H1 (cell line): ENCODE data around the gene GNAQ. TPM values are rescaled to one million over a fixed set of nuclear protein-coding genes. Genes with fewer than 3 reads are reported as not detected.

Experiments used
- CTCF ChIA-PET: fragments of 300-600 bp; sonication (Branson Sonifier 250); formaldehyde crosslinking; loops from one replicate; lab custom pipeline; 2021; ENCODE audit not compliant: partially characterized antibody; lab: Charles Lee
- POLR2A ChIA-PET: fragments of 300-600 bp; sonication (Branson Sonifier 250); formaldehyde crosslinking; loops from one replicate; lab custom pipeline; 2021; ENCODE audit warnings: inconsistent platforms; ENCODE audit not compliant: partially characterized antibody; lab: Charles Lee
- DNase-seq, 2 experiments: peaks; one replicate each; pipeline versions ENCODE4 v3.0.0 to v3.0.0-alpha.2; 2010 to 2022; ENCODE audit warnings: low spot score in 2 of 2, low read depth in 1 of 2, mixed read lengths in 1 of 2
- FAIRE-seq: peaks from 2 replicates; lab custom pipeline; 2011; peaks lifted over from hg19 to GRCh38; lab: Jason Lieb, UNC
- H2AFZ ChIP-seq: 2 replicates; pipeline ENCODE4 v1.8.1; 2012; ENCODE audit warnings: low read length, inconsistent platforms
- H2AK5ac ChIP-seq: 2 replicates; pipeline ENCODE4 v1.6.1; 2013; ENCODE audit warnings: low read depth, low read length
- H2BK120ac ChIP-seq: replicated peaks from 2 replicates; pipeline ENCODE3; 2013; ENCODE audit warnings: low read depth, low read length, inconsistent platforms
- H2BK12ac ChIP-seq: 2 replicates; pipeline ENCODE4 v1.6.1; 2013; ENCODE audit warnings: low read depth, low read length
- H2BK15ac ChIP-seq: 2 replicates; pipeline ENCODE4 v1.6.1; 2013; ENCODE audit warnings: low read length
- H2BK20ac ChIP-seq: 2 replicates; pipeline ENCODE4 v1.6.1; 2013; ENCODE audit warnings: low read length
- H2BK5ac ChIP-seq: 2 replicates; pipeline ENCODE4 v1.6.1; 2013; ENCODE audit warnings: low read depth, low read length
- H3K14ac ChIP-seq: 2 replicates; pipeline ENCODE4 v1.6.1; 2013; ENCODE audit warnings: inconsistent platforms; ENCODE audit not compliant: insufficient read length
- H3K18ac ChIP-seq: 2 replicates; pipeline ENCODE4 v1.6.1; 2013; ENCODE audit warnings: low read length; ENCODE audit errors: extremely low read depth
- H3K23ac ChIP-seq: 2 replicates; pipeline ENCODE4 v1.6.1; 2013; ENCODE audit warnings: inconsistent platforms; ENCODE audit not compliant: insufficient read length
- H3K23me2 ChIP-seq: 2 replicates; pipeline ENCODE4 v1.6.1; 2013; ENCODE audit warnings: low read depth, low read length
- H3K27ac ChIP-seq: 2 replicates; pipeline ENCODE4 v1.6.1; 2011; ENCODE audit warnings: low read depth, low read length, inconsistent platforms
- H3K27me3 ChIP-seq, 4 experiments: replicated peaks in 1 of 4; 1 replicate in 1 of 4; 2 replicates in 3 of 4; pipeline versions ENCODE4 v1.6.1 to v1.8.1; 2011 to 2013; ENCODE audit warnings: low read length in 3 of 4, mild to moderate bottlenecking in 3 of 4, inconsistent platforms in 2 of 4, mixed read lengths in 2 of 4, moderate library complexity in 1 of 4; ENCODE audit not compliant: control insufficient read depth in 3 of 4, insufficient read depth in 3 of 4; ENCODE audit errors: extremely low read depth in 1 of 4
- H3K36me3 ChIP-seq, 4 experiments: 2 replicates each; pipeline versions ENCODE4 v1.6.1 to v1.8.1; 2011 to 2013; ENCODE audit warnings: mild to moderate bottlenecking in 4 of 4, low read length in 3 of 4, moderate library complexity in 2 of 4, control low read depth in 1 of 4, inconsistent platforms in 1 of 4; ENCODE audit not compliant: insufficient read depth in 4 of 4, control insufficient read depth in 2 of 4
- H3K4ac ChIP-seq: replicated peaks from 2 replicates; pipeline ENCODE3; 2013; ENCODE audit warnings: low read length, low read depth, mixed read lengths, inconsistent platforms; ENCODE audit not compliant: insufficient read length
- H3K4me1 ChIP-seq, 4 experiments: replicated peaks in 1 of 4; 1 replicate in 1 of 4; 2 replicates in 3 of 4; pipeline versions ENCODE4 v1.6.1 to v1.8.1; 2011 to 2013; ENCODE audit warnings: low read length in 3 of 4, inconsistent platforms in 2 of 4, mixed read lengths in 1 of 4; ENCODE audit not compliant: insufficient read depth in 4 of 4, control insufficient read depth in 3 of 4
- H3K4me2 ChIP-seq, 2 experiments: 2 replicates each; pipeline versions ENCODE4 v1.6.1 to v1.8.1; 2011 to 2013; ENCODE audit warnings: low read depth in 2 of 2, low read length in 2 of 2, control low read depth in 1 of 2, inconsistent platforms in 1 of 2, mild to moderate bottlenecking in 1 of 2; ENCODE audit not compliant: insufficient read depth in 1 of 2
- H3K4me3 ChIP-seq, 4 experiments: fragments of 200-600, 300-600 bp in 1 of 4; sonication (generic), shearing (Covaris generic), sonication (Bioruptor Twin) in 1 of 4; 2 replicates each; pipeline versions ENCODE4 v1.5.1 to v1.8.1; 2011 to 2016; ENCODE audit warnings: low read length in 4 of 4, low read depth in 3 of 4, control low read depth in 2 of 4, inconsistent platforms in 2 of 4, mild to moderate bottlenecking in 2 of 4, mixed read lengths in 1 of 4, moderate library complexity in 1 of 4; ENCODE audit not compliant: insufficient read depth in 2 of 4; ENCODE audit errors: extremely low read depth in 1 of 4
- H3K56ac ChIP-seq: replicated peaks from 2 replicates; pipeline ENCODE3; 2013; ENCODE audit warnings: low read depth, mild to moderate bottlenecking, mixed read lengths, low read length, inconsistent platforms; ENCODE audit not compliant: insufficient read length
- H3K79me1 ChIP-seq: 2 replicates; pipeline ENCODE4 v1.6.1; 2013; ENCODE audit warnings: low read depth, low read length, control low read depth
- H3K79me2 ChIP-seq, 2 experiments: 2 replicates each; pipeline versions ENCODE4 v1.6.1 to v1.8.1; 2012 to 2013; ENCODE audit warnings: low read length in 2 of 2, mild to moderate bottlenecking in 2 of 2, inconsistent platforms in 1 of 2; ENCODE audit not compliant: insufficient read depth in 2 of 2, control insufficient read depth in 1 of 2
- H3K9ac ChIP-seq, 4 experiments: replicated peaks in 1 of 4; 1 replicate in 1 of 4; 2 replicates in 3 of 4; pipeline versions ENCODE4 v1.6.1 to v1.8.1; 2011 to 2013; ENCODE audit warnings: low read depth in 3 of 4, low read length in 3 of 4, control low read depth in 2 of 4, mild to moderate bottlenecking in 2 of 4, moderate library complexity in 2 of 4, inconsistent platforms in 1 of 4; ENCODE audit errors: extremely low read depth in 1 of 4
- H3K9me3 ChIP-seq, 2 experiments: 2 replicates each; pipeline versions ENCODE4 v1.6.1 to v1.8.1; 2012 to 2013; ENCODE audit warnings: mild to moderate bottlenecking in 2 of 2, moderate library complexity in 2 of 2, control low read depth in 1 of 2, inconsistent platforms in 1 of 2, low read depth in 1 of 2, low read length in 1 of 2, mixed read lengths in 1 of 2; ENCODE audit not compliant: insufficient read depth in 2 of 2
- H4K20me1 ChIP-seq, 2 experiments: replicated peaks in 1 of 2; 2 replicates each; pipeline versions ENCODE3 to v1.8.1; 2011 to 2013; ENCODE audit warnings: inconsistent platforms in 2 of 2, low read length in 2 of 2, mild to moderate bottlenecking in 1 of 2; ENCODE audit not compliant: insufficient read depth in 2 of 2, control insufficient read depth in 1 of 2
- H4K5ac ChIP-seq: 2 replicates; pipeline ENCODE4 v1.6.1; 2013; ENCODE audit warnings: low read length, low read depth, mixed read lengths, inconsistent platforms; ENCODE audit not compliant: insufficient read length
- H4K8ac ChIP-seq: 2 replicates; pipeline ENCODE4 v1.8.0; 2013; ENCODE audit warnings: mild to moderate bottlenecking, moderate library complexity, low read length, inconsistent platforms; ENCODE audit not compliant: insufficient read depth; ENCODE audit errors: extremely low read depth
- H4K91ac ChIP-seq: replicated peaks from 2 replicates; pipeline ENCODE3; 2013; ENCODE audit warnings: low read length, mixed read lengths, inconsistent platforms; ENCODE audit not compliant: insufficient read length
- BCL11A ChIP-seq, 2 experiments: IDR thresholded peaks; one replicate each; pipeline ENCODE4 v1.6.1; 2011; ENCODE audit warnings: low read depth in 2 of 2, low read length in 2 of 2, mild to moderate bottlenecking in 2 of 2
- CEBPB ChIP-seq: IDR thresholded peaks from 2 replicates; pipeline ENCODE4 v1.6.1; 2012; ENCODE audit warnings: low read depth, low read length
- CHD2 ChIP-seq: IDR thresholded peaks from 2 replicates; pipeline ENCODE4 v1.6.1; 2012; ENCODE audit warnings: low read length, improper control_type of control experiment
- E2F6 ChIP-seq: IDR thresholded peaks from 2 replicates; pipeline ENCODE4 v1.6.1; 2012; ENCODE audit warnings: inconsistent platforms
- FOSL1 ChIP-seq: IDR thresholded peaks from 2 replicates; pipeline ENCODE4 v1.6.1; 2011; ENCODE audit warnings: mild to moderate bottlenecking, low read depth, low read length, moderate library complexity; ENCODE audit not compliant: insufficient read depth
- KDM1A ChIP-seq: fragments of 200-600, 300-600 bp; sonication (generic); IDR thresholded peaks from 2 replicates; pipeline ENCODE4 v1.7.1; 2016; ENCODE audit warnings: mild to moderate bottlenecking, low read length, borderline replicate concordance
- SIN3A ChIP-seq, 2 experiments: IDR thresholded peaks in 1 of 2; conservative IDR thresholded peaks in 1 of 2; 2 replicates each; pipeline ENCODE4 v1.6.1; 2011 to 2012; ENCODE audit warnings: low read length in 2 of 2, improper control_type of control experiment in 1 of 2, low read depth in 1 of 2, mild to moderate bottlenecking in 1 of 2
- SIX5 ChIP-seq: IDR thresholded peaks from 2 replicates; pipeline ENCODE4 v1.6.1; 2011; ENCODE audit warnings: mild to moderate bottlenecking, low read depth, low read length
- YY1 ChIP-seq: IDR thresholded peaks from 2 replicates; pipeline ENCODE4 v1.6.1; 2011; ENCODE audit warnings: low read depth, mild to moderate bottlenecking, low read length
- WGBS, 2 experiments: shearing (Covaris generic) in 1 of 2; methylation state at CpG; one replicate each; pipeline versions ENCODE4 v1.1.6 to v1.1.7; 2013 to 2015; ENCODE audit warnings: low lambda C conversion rate in 2 of 2, mixed read lengths in 2 of 2, inconsistent platforms in 1 of 2, low coverage in 1 of 2, missing lambda C conversion rate in 1 of 2; ENCODE audit not compliant: insufficient replicate concordance in 2 of 2, insufficient coverage in 1 of 2, insufficient read length in 1 of 2; ENCODE audit errors: extremely low coverage in 1 of 2, missing lambda C conversion rate in 1 of 2; 5-methylcytosine and 5-hydroxymethylcytosine counted together
- polyA plus RNA-seq, 7 experiments: library from polyadenylated mRNA; depleted of rRNA in 3 of 7; stranded (reverse) in 5 of 7; unstranded in 2 of 7; fragments of >200 nt in 5 of 7; fragments of 200-250 nt in 2 of 7; gene quantifications; 1 replicate in 5 of 7; 2 replicates in 1 of 7; 4 replicates in 1 of 7; pipeline versions ENCODE4 v1.2.1 to v1.2.3, GENCODE V29; 2011 to 2013; ENCODE audit warnings: missing spikeins in 2 of 7, mixed read lengths in 2 of 7
- total RNA-seq: library from RNA; stranded (reverse); fragmentation: NEBNext Ultra II Directional; extraction: Animal tissue kit (Norgen Biotek cat#: 25700); gene quantifications from 2 replicates; pipeline ENCODE4 v1.2.1, GENCODE V29; 2021

Gene GNAQ
- total and polyA plus RNA-seq, 2 of the 8 experiments (the other 6 are each of a cell fraction or from before 2014, with no cell fraction given), result 22.8 to 63.8 TPM

- no peak overlapping the region for H3K18ac ChIP-seq
- no peaks in the 10 kb centered on the region for H3K79me1 ChIP-seq
- 100% methylated on average over 3 of the region's 3 CpGs; no CpG with 5 or more reads in 1 of the 2 experiments for WGBS, 2 experiments
- no peaks in the 10 kb centered on the region for H3K9me3 ChIP-seq
- DNase-seq (no peak), FAIRE-seq (no peak)
- H4K5ac ChIP-seq, result no peak overlapping the region
- no peak overlapping the region for H2BK12ac ChIP-seq
- H2BK15ac ChIP-seq, result no peak overlapping the region
- no peaks in the 10 kb centered on the region for H3K4me1 ChIP-seq
- H3K4me3 ChIP-seq, result no peak overlapping the region
- CTCF ChIA-PET, result interaction anchor here (1.2 to 4.4 kb wide), 4 partner anchors 18 to 290 kb away, joined by 3 to 27 read pairs (median 4); no protein-coding TSS in a partner anchor
- no peak overlapping the region for H3K23ac ChIP-seq
- H2AK5ac ChIP-seq, result no peak overlapping the region
- TF ChIP-seq E2F6, result no peak
- no peak for TF ChIP-seq BCL11A (IDR thresholded peaks at IDR 0.05; ENCODE audit: low read depth in 2 of 2, low read length in 2 of 2)
- TF ChIP-seq SIX5, result no peak
- no peak for TF ChIP-seq YY1
- TF ChIP-seq SIN3A (conservative IDR thresholded peaks at IDR 0.05 in 1 of 2, IDR thresholded peaks at IDR 0.05 in 1 of 2; ENCODE audit: low read depth in 1 of 2, low read length in 2 of 2), result no peak
- TF ChIP-seq CEBPB, result no peak
- no peak for TF ChIP-seq FOSL1
- no peak for TF ChIP-seq CHD2
- TF ChIP-seq KDM1A, result no peak
- H2BK5ac ChIP-seq, result no peak overlapping the region
- no peaks in the 10 kb centered on the region for H3K27me3 ChIP-seq
- H4K8ac ChIP-seq, result no peak overlapping the region
- no peak overlapping the region for H3K9ac ChIP-seq
- no peak overlapping the region for H2BK20ac ChIP-seq
- H3K56ac ChIP-seq, result no peak overlapping the region
- no peak overlapping the region for H2AFZ ChIP-seq
- H4K20me1 ChIP-seq, result no peaks in the 10 kb centered on the region
- no peaks in the 10 kb centered on the region for H3K23me2 ChIP-seq
- H3K79me2 ChIP-seq, result no peaks in the 10 kb centered on the region
- H3K4ac ChIP-seq, result no peak overlapping the region
- H3K4me2 ChIP-seq, result no peak overlapping the region
- no peak overlapping the region for H4K91ac ChIP-seq
- POLR2A ChIA-PET, result no interaction called here
- H2BK120ac ChIP-seq, result no peak overlapping the region
- H3K36me3 ChIP-seq, result no peaks in the 10 kb centered on the region
- no peak overlapping the region for H3K27ac ChIP-seq
- H3K14ac ChIP-seq, result no peak overlapping the region
These were observed 22.0 kb upstream of the GNAQ start for GRCh38 chr9:78053627-78054026.
